Vagina (tissue), 2 donors: Measurements from ENCODE around the gene GSTM3. TPM values are rescaled to one million over a fixed set of nuclear protein-coding genes. Genes with fewer than 3 reads are reported as not detected.
A peak's percentile ranks its signal among the peaks of the same experiment; 100 is the strongest.

Source experiments
- DNase-seq, 2 donors: peaks; one replicate each; pipeline ENCODE4 v3.0.0-alpha.2; 2017; ENCODE audit errors: extremely low spot score in 2 of 2
- H3K27ac ChIP-seq: fragments of 200-600 bp; sonication (generic); one replicate; pipeline ENCODE4 v1.5.1; 2019
- H3K27me3 ChIP-seq: fragments of 200-600 bp; sonication (generic); one replicate; pipeline ENCODE4 v1.5.1; 2019
- H3K36me3 ChIP-seq, 2 donors: fragments of 200-600 bp; sonication (generic); one replicate each; pipeline ENCODE4 v1.5.1; 2017 to 2019
- H3K4me1 ChIP-seq: fragments of 200-600 bp; sonication (generic); one replicate; pipeline ENCODE4 v1.5.1; 2019
- H3K4me3 ChIP-seq, 2 donors: fragments of 200-600 bp; sonication (generic); 1 replicate in 1 of 2; 2 replicates in 1 of 2; pipeline ENCODE4 v1.5.1; 2016 to 2019
- H3K9me3 ChIP-seq: fragments of 200-600 bp; sonication (generic); one replicate; pipeline ENCODE4 v1.5.1; 2019
- POLR2A ChIP-seq, 2 donors: fragments of 450-650 bp; IDR thresholded peaks; one replicate each; pipeline ENCODE4 v1.6.1; 2017; ENCODE audit warnings: antibody characterized with exemption in 2 of 2, mild to moderate bottlenecking in 2 of 2, moderate library complexity in 2 of 2
- POLR2AphosphoS5 ChIP-seq, 2 donors: sonication (generic); formaldehyde crosslinking; IDR thresholded peaks; one replicate each; pipeline ENCODE4 v1.9.0; 2017; ENCODE audit warnings: antibody characterized with exemption in 2 of 2, mild to moderate bottlenecking in 2 of 2, low read depth in 1 of 2; ENCODE audit not compliant: insufficient read depth in 1 of 2
- intact Hi-C: fragments of 100-400 bp; cut with DNase I; formaldehyde crosslinking; loops from one replicate; pipeline ENCODE4 v1.15.1; 2023
- total RNA-seq: library from RNA; depleted of rRNA; stranded (reverse); fragments of >200 nt; gene quantifications from one replicate; pipeline ENCODE4 v1.2.3, GENCODE V29; 2016
- TF ChIP-seq, protein P1 (sequence below), 3 experiments: fragments of 450-650 bp in 2 of 3; fragments of 200-600 bp in 1 of 3; sonication (generic) in 1 of 3; IDR thresholded peaks; one replicate each; pipeline ENCODE4 v1.5.1; 2017 to 2019; ENCODE audit warnings: antibody characterized with exemption in 3 of 3, mild to moderate bottlenecking in 2 of 3, moderate library complexity in 2 of 3

Gene GSTM3
- total RNA-seq, 1 donor from 2014 or later = 199 TPM

DNA sequence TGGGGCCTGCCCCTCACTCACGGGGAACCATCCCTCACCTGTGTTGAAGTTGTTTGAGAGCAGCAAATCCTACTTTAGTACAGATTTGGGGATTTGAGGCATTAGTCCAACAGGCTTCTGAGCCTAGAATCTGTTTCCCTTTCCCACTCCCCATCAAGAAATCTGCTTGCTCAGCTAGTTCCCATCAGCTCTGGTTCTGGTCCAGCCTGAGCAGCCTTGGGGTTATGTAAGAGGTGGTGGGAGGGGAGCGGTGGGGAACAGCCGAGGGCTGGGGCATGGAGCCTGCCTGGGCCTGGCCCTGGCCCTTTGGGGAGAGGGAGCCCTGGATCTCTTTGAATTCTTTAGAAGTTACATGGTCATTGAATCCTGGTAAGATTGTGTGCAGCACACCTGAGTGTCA lies 24.7 kb downstream of the GSTM3 start:
- H3K36me3 ChIP-seq = no peaks in the 10 kb centered on the region
- no peaks in the 10 kb centered on the region for H3K27me3 ChIP-seq
- intact Hi-C loops = no loop called here
- TF ChIP-seq POLR2A (IDR thresholded peaks at IDR 0.05) (no peak), POLR2AphosphoS5 (IDR thresholded peaks at IDR 0.05; ENCODE audit: insufficient read depth in 1 of 2, low read depth in 1 of 2) (no peak)
- TF ChIP-seq, protein P1, sequence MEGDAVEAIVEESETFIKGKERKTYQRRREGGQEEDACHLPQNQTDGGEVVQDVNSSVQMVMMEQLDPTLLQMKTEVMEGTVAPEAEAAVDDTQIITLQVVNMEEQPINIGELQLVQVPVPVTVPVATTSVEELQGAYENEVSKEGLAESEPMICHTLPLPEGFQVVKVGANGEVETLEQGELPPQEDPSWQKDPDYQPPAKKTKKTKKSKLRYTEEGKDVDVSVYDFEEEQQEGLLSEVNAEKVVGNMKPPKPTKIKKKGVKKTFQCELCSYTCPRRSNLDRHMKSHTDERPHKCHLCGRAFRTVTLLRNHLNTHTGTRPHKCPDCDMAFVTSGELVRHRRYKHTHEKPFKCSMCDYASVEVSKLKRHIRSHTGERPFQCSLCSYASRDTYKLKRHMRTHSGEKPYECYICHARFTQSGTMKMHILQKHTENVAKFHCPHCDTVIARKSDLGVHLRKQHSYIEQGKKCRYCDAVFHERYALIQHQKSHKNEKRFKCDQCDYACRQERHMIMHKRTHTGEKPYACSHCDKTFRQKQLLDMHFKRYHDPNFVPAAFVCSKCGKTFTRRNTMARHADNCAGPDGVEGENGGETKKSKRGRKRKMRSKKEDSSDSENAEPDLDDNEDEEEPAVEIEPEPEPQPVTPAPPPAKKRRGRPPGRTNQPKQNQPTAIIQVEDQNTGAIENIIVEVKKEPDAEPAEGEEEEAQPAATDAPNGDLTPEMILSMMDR (IDR thresholded peaks at IDR 0.05) = no peak
- H3K9me3 ChIP-seq = no peaks in the 10 kb centered on the region
- H3K27ac ChIP-seq = peak overlapping the region; percentile 68
- H3K4me1 ChIP-seq = peaks cover 20% of the 10 kb centered on the region
- DNase-seq = peak in 1 of 2 donors; percentile 87
- H3K4me3 ChIP-seq = no peak overlapping the region

DNA sequence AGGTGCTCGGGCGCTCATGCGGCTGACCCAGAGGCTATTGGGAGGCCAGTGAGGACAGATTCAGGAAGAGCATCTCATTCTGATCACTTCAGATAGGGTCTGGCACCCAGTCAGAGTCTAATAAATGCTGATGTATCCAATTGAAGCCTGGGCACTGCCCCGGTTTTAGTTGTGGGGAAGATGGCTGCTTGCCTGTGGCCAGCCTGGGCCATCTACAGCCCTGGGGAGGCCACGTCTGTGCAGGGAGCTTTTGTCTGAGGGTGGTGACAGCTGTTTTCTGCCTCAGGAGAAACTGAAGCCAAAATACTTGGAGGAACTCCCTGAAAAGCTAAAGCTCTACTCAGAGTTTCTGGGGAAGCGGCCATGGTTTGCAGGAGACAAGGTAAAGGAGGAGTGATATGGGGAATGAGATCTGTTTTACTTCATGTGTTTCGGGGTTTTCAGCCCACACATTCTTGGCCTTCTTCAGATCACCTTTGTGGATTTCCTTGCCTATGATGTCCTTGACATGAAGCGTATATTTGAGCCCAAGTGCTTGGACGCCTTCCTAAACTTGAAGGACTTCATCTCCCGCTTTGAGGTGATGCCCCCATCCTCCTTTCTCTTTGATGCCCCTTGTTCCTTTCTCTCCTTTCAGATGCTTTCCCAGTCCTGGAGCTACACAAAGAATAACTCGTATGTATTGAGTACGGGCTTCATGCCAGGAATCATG lies 26.0 kb downstream of the GSTM3 start:
- intact Hi-C loops = no loop called here
- peak in 1 of 2 donors; percentile 82 for DNase-seq
- no peak overlapping the region for H3K4me3 ChIP-seq

DNA sequence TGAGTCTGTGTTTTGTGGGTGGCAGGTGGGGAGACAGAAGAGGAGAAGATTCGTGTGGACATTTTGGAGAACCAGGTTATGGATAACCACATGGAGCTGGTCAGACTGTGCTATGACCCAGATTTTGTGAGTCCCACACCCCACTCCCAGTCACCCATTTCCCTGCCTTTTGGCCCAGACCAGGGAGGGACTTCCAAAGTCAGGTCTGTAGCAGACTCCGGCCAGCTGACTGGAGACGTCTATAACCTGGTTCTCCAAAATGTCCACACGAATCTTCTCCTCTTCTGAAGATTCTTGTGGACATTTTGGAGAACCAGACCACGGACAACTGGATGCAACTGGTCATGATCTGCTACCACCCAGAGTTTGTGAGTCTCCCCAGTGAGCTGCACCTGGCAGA lies 27.2 kb downstream of the GSTM3 start:
- no peaks in the 10 kb centered on the region for H3K9me3 ChIP-seq
- TF ChIP-seq POLR2AphosphoS5 (IDR thresholded peaks at IDR 0.05; ENCODE audit: insufficient read depth in 1 of 2, low read depth in 1 of 2) = no peak
- no peak for TF ChIP-seq POLR2A (IDR thresholded peaks at IDR 0.05)
- TF ChIP-seq, protein P1 (IDR thresholded peaks at IDR 0.05) = no peak
- peak in 1 of 2 donors; percentile 58 for DNase-seq
- no peaks in the 10 kb centered on the region for H3K36me3 ChIP-seq
- no peak overlapping the region for H3K27ac ChIP-seq
- no peaks in the 10 kb centered on the region for H3K27me3 ChIP-seq
- H3K4me1 ChIP-seq = peaks cover 20% of the 10 kb centered on the region
- intact Hi-C loops = no loop called here
- H3K4me3 ChIP-seq = no peak overlapping the region

More for the DNA sequence above, 26.0 kb downstream of the GSTM3 start:
- Histone ChIP-seq H3K36me3 (no peaks in the 10 kb centered on the region), H3K27ac (no peak overlapping the region), H3K27me3 (no peaks in the 10 kb centered on the region), H3K4me1 (peaks cover 20% of the 10 kb centered on the region), H3K9me3 (no peaks in the 10 kb centered on the region)
- TF ChIP-seq, protein P1 (IDR thresholded peaks at IDR 0.05) = no peak
- TF ChIP-seq POLR2AphosphoS5 (IDR thresholded peaks at IDR 0.05; ENCODE audit: insufficient read depth in 1 of 2, low read depth in 1 of 2) = no peak

DNA sequence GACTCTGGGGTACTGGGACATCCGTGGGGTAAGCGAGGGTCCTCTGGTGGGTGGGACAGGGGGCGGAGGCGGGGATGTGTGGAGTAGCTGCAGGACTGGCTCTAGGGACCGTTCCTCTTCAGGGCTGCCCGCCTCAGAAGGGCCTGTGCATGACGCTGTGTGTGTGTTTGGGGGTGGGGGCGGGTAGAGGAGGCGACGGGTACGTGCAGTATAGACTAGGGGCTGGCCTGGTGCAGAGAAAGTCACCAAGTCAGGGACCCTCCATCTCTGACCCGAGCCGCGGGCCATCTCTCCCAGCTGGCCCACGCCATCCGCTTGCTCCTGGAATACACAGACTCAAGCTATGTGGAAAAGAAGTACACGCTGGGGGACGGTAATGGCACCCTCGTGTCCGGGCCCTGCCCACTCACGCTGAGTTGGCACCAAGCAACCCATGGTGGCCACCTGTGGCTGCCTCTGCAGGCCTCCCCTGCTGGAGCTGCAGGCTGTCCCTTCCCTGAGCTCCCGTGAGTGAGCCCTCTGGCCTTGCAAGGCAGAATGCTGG lies 28.4 kb downstream of the GSTM3 start:
- TF ChIP-seq, protein P1 (IDR thresholded peaks at IDR 0.05) = no peak
- Histone ChIP-seq H3K4me1 (peaks cover 17% of the 10 kb centered on the region), H3K9me3 (no peaks in the 10 kb centered on the region), H3K27ac (peak overlapping the region; percentile 67), H3K27me3 (no peaks in the 10 kb centered on the region), H3K4me3 (peak overlapping the region; percentile 37 to 39), H3K36me3 (no peaks in the 10 kb centered on the region)
- intact Hi-C loops = no loop called here
- DNase-seq = peak in 1 of 2 donors; percentile 70
